Measurements from ENCODE around the gene SLC37A4. TPM values are rescaled to one million over a fixed set of nuclear protein-coding genes. Genes with fewer than 3 reads are reported as not detected.
A peak's percentile ranks its signal among the peaks of the same experiment; 100 is the strongest.

Gene SLC37A4
- total RNA-seq, 1 experiment from 2014 or later, result 54.5 TPM

- peak; percentile 20; the same call in 1 of the 2 replicates for TF ChIP-seq FOXP4 (CRISPR knock-in tag; IDR thresholded peaks at IDR 0.05)
- TF ChIP-seq ZNF232 (CRISPR knock-in tag; IDR thresholded peaks at IDR 0.05), result 0 out of 2 replicates have a peak, but pooled peaks have one; percentile 14
- TF ChIP-seq KAT7 (CRISPR knock-in tag; IDR thresholded peaks at IDR 0.05; ENCODE audit: borderline replicate concordance), result peak; percentile 94; the same call in 1 of the 2 replicates
- peak; percentile 58; the same call in 1 of the 2 replicates for TF ChIP-seq TEAD1 (CRISPR knock-in tag; IDR thresholded peaks at IDR 0.05)
- peak; percentile 94 for TF ChIP-seq SP1 (CRISPR knock-in tag; conservative IDR thresholded peaks at IDR 0.05)
- TF ChIP-seq ZNF121 (CRISPR knock-in tag; IDR thresholded peaks at IDR 0.05), result peak; percentile 82
- no peak for TF ChIP-seq NFATC4 (CRISPR knock-in tag; IDR thresholded peaks at IDR 0.05)
- no peak for TF ChIP-seq ZNF396 (CRISPR knock-in tag; IDR thresholded peaks at IDR 0.05; ENCODE audit: borderline replicate concordance)
- TF ChIP-seq ERG (CRISPR knock-in tag; IDR thresholded peaks at IDR 0.05), result no peak
- TF ChIP-seq NR3C1 (CRISPR knock-in tag; conservative IDR thresholded peaks at IDR 0.05; ENCODE audit: low read depth), result no peak
- TF ChIP-seq TEAD4 (CRISPR knock-in tag; IDR thresholded peaks at IDR 0.05), result no peak
- no peak for TF ChIP-seq ZNF671 (CRISPR knock-in tag; IDR thresholded peaks at IDR 0.05)
- TF ChIP-seq NR2C2 (CRISPR knock-in tag; IDR thresholded peaks at IDR 0.05), result peak; percentile 93
- no peak for TF ChIP-seq OVOL2 (CRISPR knock-in tag; IDR thresholded peaks at IDR 0.05; ENCODE audit: borderline replicate concordance)
- TF ChIP-seq E2F5 (CRISPR knock-in tag; IDR thresholded peaks at IDR 0.05), result peak; percentile 90
- peak; percentile 75; the same call in 1 of the 2 replicates for TF ChIP-seq CREB1 (CRISPR knock-in tag; IDR thresholded peaks at IDR 0.05)
- TF ChIP-seq CDX4 (CRISPR knock-in tag; IDR thresholded peaks at IDR 0.05; ENCODE audit: borderline replicate concordance), result no peak
- no peak for TF ChIP-seq AFF4 (CRISPR knock-in tag; IDR thresholded peaks at IDR 0.05; ENCODE audit: borderline replicate concordance)
- TF ChIP-seq MYBL2 (CRISPR knock-in tag; IDR thresholded peaks at IDR 0.05), result peak; percentile 74; the same call in 1 of the 2 replicates
- no peak for TF ChIP-seq ATF3 (CRISPR knock-in tag; conservative IDR thresholded peaks at IDR 0.05)
- peak; percentile 43; the same call in 1 of the 2 replicates for TF ChIP-seq ETV6 (CRISPR knock-in tag; IDR thresholded peaks at IDR 0.05)
Observed at GRCh38 chr11:118997627-118998387, 32.9 kb downstream of the SLC37A4 start, which contains the start of gene CENATAC (continued).
